ENCODE data around the gene WDR90.
"Not testable (repeated sequence)": the region's sequence is repeated elsewhere in the genome, so short reads cannot be mapped to it uniquely, and the experiment has no call there.

WDR90 gene

GRCh38 chr16:711548-712320, 62.6 kb downstream of the WDR90 start:
- H3K4me1 ChIP-seq: peaks cover 35% of the 10 kb centered on the region
- H3K27me3 ChIP-seq: no peaks in the 10 kb centered on the region
- peak; percentile 92 for DNase-seq
- TF ChIP-seq CTCF (IDR thresholded peaks at IDR 0.05; ENCODE audit: low read depth, low read length): peak; percentile 86
- H3K4me3 ChIP-seq (ENCODE audit: low read depth, low read length): no peak overlapping the region
- no peaks in the 10 kb centered on the region for H3K9me3 ChIP-seq
- peaks cover 1% of the 10 kb centered on the region for H3K36me3 ChIP-seq

DNA sequence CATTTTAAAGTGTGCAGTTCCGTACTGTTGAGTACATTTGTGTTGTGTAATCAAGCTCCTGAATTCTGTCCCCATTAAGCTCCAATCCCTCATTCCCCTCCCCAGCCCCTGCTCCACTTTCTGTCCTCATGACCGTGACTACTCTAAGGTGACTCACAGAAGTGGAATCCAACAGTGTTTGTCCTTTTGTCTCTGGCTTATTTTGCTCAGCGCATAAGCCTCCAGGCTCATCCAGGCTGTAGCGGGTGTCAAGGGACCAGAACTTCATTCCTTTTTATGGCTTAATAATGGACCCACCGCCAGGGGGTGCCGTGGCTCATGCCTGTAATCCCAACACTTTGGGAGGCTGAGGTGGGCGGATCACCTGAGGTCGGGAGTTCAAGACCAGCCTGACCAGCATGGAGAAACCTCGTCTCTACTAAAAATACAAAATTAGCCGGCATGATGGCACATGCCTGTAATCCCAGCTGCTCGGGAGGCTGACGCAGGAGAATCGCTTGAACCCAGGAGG, 63.6 kb downstream of the WDR90 start:
- not testable (repeated sequence) for H3K27me3 ChIP-seq; H3K36me3 ChIP-seq; H3K9me3 ChIP-seq; H3K4me3 ChIP-seq (ENCODE audit: low read depth, low read length)
- H3K4me1 ChIP-seq: peaks cover 38% of the 10 kb centered on the region
- peak; percentile 75 for DNase-seq
- TF ChIP-seq CTCF (IDR thresholded peaks at IDR 0.05; ENCODE audit: low read depth, low read length): peak; percentile 41

- Histone ChIP-seq H3K9me3 (no peaks in the 10 kb centered on the region), H3K4me3 (ENCODE audit: low read depth, low read length) (no peak overlapping the region), H3K36me3 (peaks cover 5% of the 10 kb centered on the region), H3K27me3 (no peaks in the 10 kb centered on the region), H3K4me1 (peaks cover 38% of the 10 kb centered on the region)
- no peak for TF ChIP-seq CTCF (IDR thresholded peaks at IDR 0.05; ENCODE audit: low read depth, low read length)
- DNase-seq: no peak
Measured at GRCh38 chr16:714079-714478, 64.9 kb downstream of the WDR90 start.

DNA sequence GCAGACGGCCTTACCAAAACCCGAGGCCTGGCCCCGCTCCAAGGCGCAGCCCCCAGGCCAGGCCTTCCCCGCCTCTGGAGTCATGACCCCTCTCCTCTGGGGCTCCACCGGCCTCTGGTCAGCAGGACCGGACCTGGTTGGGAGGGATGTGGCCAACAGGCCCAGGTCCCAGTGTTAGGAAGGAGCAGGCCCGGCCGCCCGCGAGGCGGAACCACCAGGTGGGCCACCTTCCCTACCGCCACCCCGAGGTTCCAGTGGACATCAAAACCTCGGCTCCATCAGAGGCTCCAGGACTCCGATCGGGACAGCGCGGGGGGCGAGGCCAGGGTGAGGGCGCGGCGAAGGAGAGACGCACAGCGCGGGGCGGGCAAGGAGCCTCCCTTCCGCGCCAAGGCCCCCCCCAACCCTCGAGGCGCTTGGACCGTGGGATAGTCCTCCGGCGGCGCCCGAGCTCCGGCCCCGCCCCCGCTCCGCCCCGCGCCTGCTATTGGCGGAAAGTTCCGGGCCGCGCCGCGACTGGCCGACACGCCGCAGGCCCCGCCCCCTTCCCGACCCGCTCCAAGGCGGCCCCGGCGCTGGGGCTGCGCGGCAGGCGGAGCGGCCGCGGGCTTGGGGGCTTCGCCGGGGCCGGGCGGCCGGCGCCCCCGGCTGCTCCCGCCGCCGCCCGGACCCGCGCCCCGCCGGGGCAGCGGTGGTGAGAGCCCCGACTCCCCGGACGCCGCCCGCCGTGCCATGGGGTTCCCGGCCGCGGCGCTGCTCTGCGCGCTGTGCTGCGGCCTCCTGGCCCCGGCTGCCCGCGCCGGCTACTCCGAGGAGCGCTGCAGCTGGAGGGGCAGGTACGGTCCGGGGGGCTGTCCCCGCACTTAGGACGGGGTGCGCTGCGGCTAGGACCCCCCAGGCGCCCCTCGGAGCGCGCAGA, 65.7 kb downstream of the WDR90 start, which contains the start of gene METRN:
TSS of gene METRN (plus strand) at position 561 of the 919 bp plus-strand sequence. CDS start at position 733, 172 bp downstream.
- peaks cover 5% of the 10 kb centered on the region for H3K36me3 ChIP-seq
- no peaks in the 10 kb centered on the region for H3K27me3 ChIP-seq
- H3K9me3 ChIP-seq: no peaks in the 10 kb centered on the region
- TF ChIP-seq CTCF (IDR thresholded peaks at IDR 0.05; ENCODE audit: low read depth, low read length): no peak
- peaks cover 36% of the 10 kb centered on the region for H3K4me1 ChIP-seq
- H3K4me3 ChIP-seq (ENCODE audit: low read depth, low read length): peak within 1 kb of the TSS; percentile 61
- peak; percentile 96 for DNase-seq

DNA sequence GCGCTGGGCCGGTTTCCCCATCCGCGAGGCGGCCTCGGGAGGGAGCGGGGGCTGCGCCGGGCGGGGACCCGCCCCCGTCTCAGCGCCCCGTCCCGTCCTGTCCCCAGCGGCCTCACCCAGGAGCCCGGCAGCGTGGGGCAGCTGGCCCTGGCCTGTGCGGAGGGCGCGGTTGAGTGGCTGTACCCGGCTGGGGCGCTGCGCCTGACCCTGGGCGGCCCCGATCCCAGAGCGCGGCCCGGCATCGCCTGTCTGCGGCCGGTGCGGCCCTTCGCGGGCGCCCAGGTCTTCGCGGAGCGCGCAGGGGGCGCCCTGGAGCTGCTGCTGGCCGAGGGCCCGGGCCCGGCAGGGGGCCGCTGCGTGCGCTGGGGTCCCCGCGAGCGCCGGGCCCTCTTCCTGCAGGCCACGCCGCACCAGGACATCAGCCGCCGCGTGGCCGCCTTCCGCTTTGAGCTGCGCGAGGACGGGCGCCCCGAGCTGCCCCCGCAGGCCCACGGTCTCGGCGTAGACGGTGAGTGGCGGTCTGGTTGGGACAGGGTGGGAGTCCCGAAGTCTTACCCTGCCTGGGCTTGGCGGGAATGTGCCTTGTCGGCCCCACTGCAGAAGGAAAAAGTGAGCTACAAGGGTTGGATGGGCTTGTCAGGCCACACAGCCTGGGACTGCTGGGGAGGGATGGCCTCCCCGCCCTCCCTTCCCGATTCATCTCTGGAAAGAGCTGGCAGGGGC, 66.5 kb downstream of the WDR90 start:
- no peaks in the 10 kb centered on the region for H3K27me3 ChIP-seq

More for the DNA sequence above, 66.5 kb downstream of the WDR90 start:
- Histone ChIP-seq H3K9me3 (no peaks in the 10 kb centered on the region), H3K4me3 (ENCODE audit: low read depth, low read length) (peak overlapping the region; percentile 61), H3K4me1 (peaks cover 27% of the 10 kb centered on the region), H3K36me3 (peaks cover 5% of the 10 kb centered on the region)
- DNase-seq: peak; percentile 79
- peak; percentile 22; the same call in 1 of the 2 replicates for TF ChIP-seq CTCF (IDR thresholded peaks at IDR 0.05; ENCODE audit: low read depth, low read length)
